Endothelial cell of umbilical vein (primary cell): Measurements from ENCODE around the gene OPRD1. TPM values are rescaled to one million over a fixed set of nuclear protein-coding genes. Genes with fewer than 3 reads are reported as not detected.

ENCODE experiments used
- BruUV-seq: library from RNA; stranded (reverse); fragments of 400-500 nt; replicated peaks from 2 replicates; lab custom pipeline; 2021; lab: Mats Ljungman, UMichigan
- CTCF ChIA-PET: fragments of 300-600, 350-600 bp; sonication (Branson Sonifier 250); formaldehyde crosslinking; loops from one replicate; lab custom pipeline; 2021; ENCODE audit warnings: antibody characterized with exemption, inconsistent platforms; lab: Charles Lee
- POLR2A ChIA-PET: fragments of 300-600, 350-600 bp; sonication (Branson Sonifier 250); formaldehyde crosslinking; loops from one replicate; lab custom pipeline; 2021; ENCODE audit warnings: antibody characterized with exemption, inconsistent platforms; lab: Charles Lee
- DNase-seq: peaks from one replicate; pipeline ENCODE4 v3.0.0-alpha.2; 2011; ENCODE audit warnings: low read depth, low spot score
- FAIRE-seq: peaks from 2 replicates; lab custom pipeline; 2011; peaks lifted over from hg19 to GRCh38; lab: Jason Lieb, UNC
- H2AFZ ChIP-seq: 2 replicates; pipeline ENCODE4 v1.6.0; 2012; ENCODE audit warnings: low read depth, low read length, control low read depth, inconsistent platforms
- H3K27ac ChIP-seq: 2 replicates; pipeline ENCODE4 v1.5.1; 2011; ENCODE audit warnings: low read depth, mild to moderate bottlenecking, control low read depth, low read length, moderate library complexity; ENCODE audit not compliant: insufficient read depth
- H3K27me3 ChIP-seq, 2 experiments: 2 replicates each; pipeline versions ENCODE4 v1.6.0 to v1.6.1; 2011; ENCODE audit warnings: low read length in 2 of 2, mixed read lengths in 1 of 2; ENCODE audit not compliant: control insufficient read depth in 2 of 2, insufficient read depth in 2 of 2
- H3K36me3 ChIP-seq, 2 experiments: 2 replicates in 1 of 2; 3 replicates in 1 of 2; pipeline ENCODE4 v1.5.1; 2011; ENCODE audit warnings: low read length in 2 of 2, mild to moderate bottlenecking in 1 of 2, moderate library complexity in 1 of 2; ENCODE audit not compliant: control insufficient read depth in 2 of 2, insufficient read depth in 2 of 2; ENCODE audit errors: extremely low read depth in 1 of 2
- H3K4me1 ChIP-seq: 3 replicates; pipeline ENCODE4 v1.5.1; 2011; ENCODE audit warnings: mild to moderate bottlenecking, low read length; ENCODE audit not compliant: control insufficient read depth, insufficient read depth; ENCODE audit errors: extremely low read depth
- H3K4me2 ChIP-seq: 2 replicates; pipeline ENCODE4 v1.6.1; 2011; ENCODE audit warnings: low read length, control low read depth, mixed read lengths; ENCODE audit not compliant: insufficient read depth
- H3K4me3 ChIP-seq, 3 experiments: fragments of 200-600 bp in 1 of 3; sonication (generic), shearing (Covaris generic) in 1 of 3; replicated peaks in 1 of 3; 2 replicates each; pipeline ENCODE4 v1.5.1; 2011 to 2016; ENCODE audit warnings: control low read depth in 3 of 3, low read length in 3 of 3, mild to moderate bottlenecking in 2 of 3, inconsistent platforms in 1 of 3, low read depth in 1 of 3, moderate library complexity in 1 of 3; ENCODE audit not compliant: insufficient read depth in 1 of 3
- H3K79me2 ChIP-seq: 2 replicates; pipeline ENCODE4 v1.6.0; 2012; ENCODE audit warnings: low read length, inconsistent platforms; ENCODE audit not compliant: control insufficient read depth, insufficient read depth
- H3K9ac ChIP-seq: replicated peaks from 2 replicates; pipeline ENCODE3; 2011; ENCODE audit warnings: low read length, control low read depth; ENCODE audit not compliant: insufficient read depth; ENCODE audit errors: extremely low read depth
- H3K9me1 ChIP-seq: replicated peaks from 3 replicates; pipeline ENCODE4 v1.6.0; 2011; ENCODE audit warnings: mild to moderate bottlenecking, low read length; ENCODE audit not compliant: control insufficient read depth, insufficient read depth; ENCODE audit errors: extremely low read depth
- H3K9me3 ChIP-seq: replicated peaks from 2 replicates; pipeline ENCODE4 v1.5.1; 2012; ENCODE audit warnings: low read length, inconsistent platforms; ENCODE audit not compliant: control insufficient read depth, insufficient read depth
- H4K20me1 ChIP-seq: replicated peaks from 2 replicates; pipeline ENCODE3; 2011; ENCODE audit warnings: mild to moderate bottlenecking, low read length; ENCODE audit not compliant: control insufficient read depth, insufficient read depth; ENCODE audit errors: extremely low read depth
- CTCF ChIP-seq, 2 donors: IDR thresholded peaks; 1 replicate in 1 of 2; 2 replicates in 1 of 2; pipeline ENCODE4 v1.5.1; 2011; ENCODE audit warnings: low read length in 2 of 2, mild to moderate bottlenecking in 2 of 2, moderate library complexity in 2 of 2, control low read depth in 1 of 2, inconsistent platforms in 1 of 2, low read depth in 1 of 2; ENCODE audit not compliant: insufficient read depth in 1 of 2; ENCODE audit errors: extremely low read depth in 1 of 2
- FOS ChIP-seq: IDR thresholded peaks from 2 replicates; pipeline ENCODE4 v1.6.1; 2011; ENCODE audit warnings: mild to moderate bottlenecking, low read length, moderate library complexity, borderline replicate concordance; ENCODE audit not compliant: insufficient read depth
- GATA2 ChIP-seq: IDR thresholded peaks from 2 replicates; pipeline ENCODE4 v1.7.0; 2011; ENCODE audit warnings: low read depth, mild to moderate bottlenecking, moderate library complexity, mixed read lengths, low read length; ENCODE audit not compliant: insufficient read length, insufficient read depth
- JUN ChIP-seq: IDR thresholded peaks from 2 replicates; pipeline ENCODE4 v1.6.1; 2011; ENCODE audit warnings: borderline replicate concordance, low read depth; ENCODE audit not compliant: insufficient read length, insufficient read depth
- MYC ChIP-seq: IDR thresholded peaks from one replicate; pipeline ENCODE4 v1.6.1; 2011; ENCODE audit warnings: mild to moderate bottlenecking, low read depth, low read length
- POLR2AphosphoS5 ChIP-seq: IDR thresholded peaks from 2 replicates; pipeline ENCODE4 v1.6.1; 2012; ENCODE audit warnings: low read depth, mild to moderate bottlenecking, control low read depth, low read length, moderate library complexity; ENCODE audit not compliant: insufficient read depth
- dilution Hi-C: fragments of 300-500 bp; cut with MboI; formaldehyde crosslinking; loops from one replicate; pipeline ENCODE4 v1.15.0; 2019; ENCODE audit warnings: low sequenced_read_pairs; ENCODE audit not compliant: extremely low pct_ligation_motif_present
- intact Hi-C: fragments of 100-400 bp; cut with micrococcal nuclease; formaldehyde crosslinking; loops from one replicate; pipeline ENCODE4 v1.10.0; 2022
- polyA plus RNA-seq, 4 experiments: library from polyadenylated mRNA; depleted of rRNA in 3 of 4; stranded (reverse) in 3 of 4; unstranded in 1 of 4; fragments of >200 nt; gene quantifications; 2 replicates each; pipeline versions ENCODE4 v1.2.1 to v1.2.3, GENCODE V29; 2011 to 2012; ENCODE audit warnings: missing spikeins in 1 of 4
- total RNA-seq: library from RNA; stranded (reverse); gene quantifications from 2 replicates; pipeline ENCODE4 v1.2.3, GENCODE V29; 2021

The OPRD1 gene
- total and polyA plus RNA-seq, 2 donors (not counting 3 experiments of a cell fraction or from before 2014, with no cell fraction given), result not detected

GRCh38 chr1:28782011-28782410 is 30.0 kb upstream of the OPRD1 start:
- ChIA-PET CTCF (interaction anchor here (7.2 kb wide), 1 partner anchor 94 kb away, joined by 259 read pairs; no protein-coding TSS in a partner anchor), POLR2A (no interaction called here)
- no peaks in the 10 kb centered on the region for H3K4me1 ChIP-seq
- no peaks in the 10 kb centered on the region for H3K9me1 ChIP-seq
- TF ChIP-seq GATA2 (no peak), POLR2AphosphoS5 (no peak), JUN (no peak)
- H3K79me2 ChIP-seq, result no peaks in the 10 kb centered on the region
- dilution Hi-C loops, result no loop called here
- no peak overlapping the region for H3K4me3 ChIP-seq
- FAIRE-seq (no peak), DNase-seq (no peak)
- no peak overlapping the region for H3K9ac ChIP-seq
- intact Hi-C loops, result no loop called here
- H4K20me1 ChIP-seq, result no peaks in the 10 kb centered on the region
- H3K9me3 ChIP-seq, result no peaks in the 10 kb centered on the region
- H2AFZ ChIP-seq, result no peak overlapping the region
- no peak overlapping the region for H3K4me2 ChIP-seq
- no peak overlapping the region for H3K27ac ChIP-seq
- no TSS peak for BruUV-seq
- H3K27me3 ChIP-seq, result no peaks in the 10 kb centered on the region
- no peaks in the 10 kb centered on the region for H3K36me3 ChIP-seq

- no peaks in the 10 kb centered on the region for H3K9me1 ChIP-seq
- no peak overlapping the region for H2AFZ ChIP-seq
- intact Hi-C loops (no loop called here), dilution Hi-C loops (no loop called here)
- no peak overlapping the region for H3K4me3 ChIP-seq
- ChIA-PET POLR2A (no interaction called here), CTCF (interaction anchor here (0.7 to 7.2 kb wide), 3 partner anchors 8 to 93 kb away, joined by 3 to 259 read pairs (median 25); no protein-coding TSS in a partner anchor)
- no peak for DNase-seq
- no TSS peak for BruUV-seq
- no peak for FAIRE-seq
- H3K27me3 ChIP-seq, result no peaks in the 10 kb centered on the region
- H3K36me3 ChIP-seq, result no peaks in the 10 kb centered on the region
- no peak overlapping the region for H3K4me2 ChIP-seq
- H3K27ac ChIP-seq, result no peak overlapping the region
- no peak for TF ChIP-seq CTCF (IDR thresholded peaks at IDR 0.05; ENCODE audit: extremely low read depth in 1 of 2, insufficient read depth in 1 of 2, low read depth in 1 of 2, low read length in 2 of 2)
- TF ChIP-seq POLR2AphosphoS5, result no peak
- no peak for TF ChIP-seq FOS
- no peak for TF ChIP-seq MYC
- H3K79me2 ChIP-seq, result no peaks in the 10 kb centered on the region
- no peaks in the 10 kb centered on the region for H4K20me1 ChIP-seq
- no peaks in the 10 kb centered on the region for H3K4me1 ChIP-seq
- H3K9ac ChIP-seq, result no peak overlapping the region
- H3K9me3 ChIP-seq, result no peaks in the 10 kb centered on the region
These were observed 28.6 kb upstream of the OPRD1 start for GRCh38 chr1:28783363-28783762.
